GM21576 (cell line): ENCODE measurements around the gene TGM1.
"Not testable (repeated sequence)": the region's sequence is repeated elsewhere in the genome, so short reads cannot be mapped to it uniquely, and the experiment has no call there.

Source experiments
- ATAC-seq: cut with Tn5 transposase; IDR thresholded peaks from one replicate; pipeline ENCODE4 v1.9.1; 2021; ENCODE audit warnings: mild to moderate bottlenecking, moderate library complexity; ENCODE audit not compliant: unreplicated experiment

The TGM1 gene

GRCh38 chr14:24255438-24255837 is 7.5 kb downstream of the TGM1 start:
- no peak for ATAC-seq

- ATAC-seq = no peak
Observed at GRCh38 chr14:24254630-24255392, 8.2 kb downstream of the TGM1 start.

- ATAC-seq = no peak
Observed at GRCh38 chr14:24253936-24254335, 9.0 kb downstream of the TGM1 start.

GRCh38 chr14:24252289-24253124 is 10.5 kb downstream of the TGM1 start:
- no peak for ATAC-seq

GRCh38 chr14:24251880-24252288 is 11.1 kb downstream of the TGM1 start:
- ATAC-seq = no peak

- no peak for ATAC-seq
Observed at GRCh38 chr14:24250354-24250753, 12.6 kb downstream of the TGM1 start.

- no peak for ATAC-seq
Observed at GRCh38 chr14:24249230-24250021, 13.6 kb downstream of the TGM1 start.

GRCh38 chr14:24247422-24247821 is 15.6 kb downstream of the TGM1 start:
- no peak for ATAC-seq

- no peak for ATAC-seq
Observed at GRCh38 chr14:24246765-24247212, 16.2 kb downstream of the TGM1 start.

- ATAC-seq = not testable (repeated sequence)
Observed at GRCh38 chr14:24245350-24245749, 17.6 kb downstream of the TGM1 start.

GRCh38 chr14:24243336-24243836 is 19.6 kb downstream of the TGM1 start:
- ATAC-seq = no peak

- peak; percentile 69 for ATAC-seq
Observed at GRCh38 chr14:24241829-24242443, 21.0 kb downstream of the TGM1 start.

- no peak for ATAC-seq
Observed at GRCh38 chr14:24240110-24240918, 22.7 kb downstream of the TGM1 start.

GRCh38 chr14:24238527-24239037 is 24.4 kb downstream of the TGM1 start:
- ATAC-seq = no peak

GRCh38 chr14:24238123-24238522 is 24.9 kb downstream of the TGM1 start:
- no peak for ATAC-seq

GRCh38 chr14:24237463-24237955 is 25.5 kb downstream of the TGM1 start:
- ATAC-seq = no peak

- no peak for ATAC-seq
Observed at GRCh38 chr14:24236689-24237462, 26.1 kb downstream of the TGM1 start.

- ATAC-seq = no peak
Observed at GRCh38 chr14:24235804-24236688, 26.9 kb downstream of the TGM1 start.
